Liver (tissue), 9 donors: ENCODE results near the gene GLIPR1L2. TPM values are rescaled to one million over a fixed set of nuclear protein-coding genes. Genes with fewer than 3 reads are reported as not detected.

Source experiments
- DNase-seq: peaks from one replicate; pipeline ENCODE4 v3.0.0-alpha.2; 2017; ENCODE audit warnings: low spot score
- H3K27ac ChIP-seq, 2 donors: one replicate each; pipeline ENCODE4 v1.7.0; 2013; ENCODE audit warnings: inconsistent platforms in 2 of 2, low read length in 2 of 2, control low read depth in 1 of 2, low read depth in 1 of 2, mild to moderate bottlenecking in 1 of 2
- H3K27me3 ChIP-seq, 4 donors: one replicate each; pipeline versions ENCODE4 v1.6.1 to v1.7.0; 2013; ENCODE audit warnings: low read length in 3 of 4, inconsistent platforms in 1 of 4, mild to moderate bottlenecking in 1 of 4, moderate library complexity in 1 of 4; ENCODE audit not compliant: control insufficient read depth in 4 of 4, insufficient read depth in 4 of 4
- H3K36me3 ChIP-seq, 4 donors: one replicate each; pipeline versions ENCODE4 v1.6.1 to v1.7.0; 2013; ENCODE audit warnings: low read length in 3 of 4, mild to moderate bottlenecking in 3 of 4, low read depth in 1 of 4, moderate library complexity in 1 of 4; ENCODE audit not compliant: control insufficient read depth in 4 of 4, insufficient read depth in 3 of 4
- H3K4me1 ChIP-seq, 4 donors: one replicate each; pipeline versions ENCODE4 v1.6.1 to v1.7.0; 2013; ENCODE audit warnings: low read length in 3 of 4, mild to moderate bottlenecking in 3 of 4, moderate library complexity in 1 of 4; ENCODE audit not compliant: control insufficient read depth in 4 of 4, insufficient read depth in 4 of 4
- H3K4me3 ChIP-seq, 3 donors: one replicate each; pipeline versions ENCODE4 v1.6.1 to v1.7.0; 2013; ENCODE audit warnings: low read length in 3 of 3, control low read depth in 1 of 3, low read depth in 1 of 3, mild to moderate bottlenecking in 1 of 3
- H3K9ac ChIP-seq, 2 donors: one replicate each; pipeline ENCODE4 v1.7.0; 2013; ENCODE audit warnings: low read length in 2 of 2, mild to moderate bottlenecking in 2 of 2, moderate library complexity in 2 of 2, control low read depth in 1 of 2, low read depth in 1 of 2
- H3K9me3 ChIP-seq, 4 donors: one replicate each; pipeline versions ENCODE4 v1.6.1 to v1.7.0; 2013; ENCODE audit warnings: low read length in 3 of 4; ENCODE audit not compliant: control insufficient read depth in 4 of 4
- EGR1 ChIP-seq, 2 donors: IDR thresholded peaks; 2 replicates each; pipeline ENCODE4 v1.6.1; 2016 to 2018; ENCODE audit warnings: antibody characterized with exemption in 2 of 2, low read depth in 2 of 2
- FOXA1 ChIP-seq: IDR thresholded peaks from 2 replicates; pipeline ENCODE4 v1.6.1; 2016; ENCODE audit warnings: antibody characterized with exemption
- FOXA2 ChIP-seq: IDR thresholded peaks from 2 replicates; pipeline ENCODE4 v1.6.1; 2016; ENCODE audit warnings: antibody characterized with exemption
- GABPA ChIP-seq, 2 donors: IDR thresholded peaks in 1 of 2; conservative IDR thresholded peaks in 1 of 2; 2 replicates each; pipeline ENCODE4 v1.6.1; 2016; ENCODE audit warnings: antibody characterized with exemption in 2 of 2, mild to moderate bottlenecking in 1 of 2, moderate library complexity in 1 of 2
- HNF4A ChIP-seq, 2 donors: conservative IDR thresholded peaks; 2 replicates each; pipeline ENCODE4 v1.6.1; 2016; ENCODE audit warnings: antibody characterized with exemption in 2 of 2, mild to moderate bottlenecking in 2 of 2
- HNF4G ChIP-seq: IDR thresholded peaks from 2 replicates; pipeline ENCODE4 v1.6.1; 2016; ENCODE audit warnings: antibody characterized with exemption
- JUND ChIP-seq, 2 donors: IDR thresholded peaks; 2 replicates each; pipeline ENCODE4 v1.6.1; 2016; ENCODE audit warnings: antibody characterized with exemption in 2 of 2
- NR2F2 ChIP-seq: IDR thresholded peaks from 2 replicates; pipeline ENCODE4 v1.6.1; 2016; ENCODE audit warnings: antibody characterized with exemption
- RAD21 ChIP-seq, 2 donors: IDR thresholded peaks; 2 replicates each; pipeline ENCODE4 v1.6.1; 2016; ENCODE audit warnings: antibody characterized with exemption in 2 of 2, mild to moderate bottlenecking in 2 of 2
- REST ChIP-seq: IDR thresholded peaks from 2 replicates; pipeline ENCODE4 v1.6.1; 2016; ENCODE audit warnings: antibody characterized with exemption, mild to moderate bottlenecking
- RXRA ChIP-seq, 2 donors: IDR thresholded peaks; 2 replicates each; pipeline ENCODE4 v1.6.1; 2017 to 2018; ENCODE audit warnings: antibody characterized with exemption in 2 of 2, mild to moderate bottlenecking in 1 of 2
- SP1 ChIP-seq: IDR thresholded peaks from 2 replicates; pipeline ENCODE4 v1.6.1; 2018; ENCODE audit warnings: antibody characterized with exemption, mild to moderate bottlenecking
- TAF1 ChIP-seq: conservative IDR thresholded peaks from 2 replicates; pipeline ENCODE4 v1.6.1; 2016; ENCODE audit warnings: antibody characterized with exemption, mild to moderate bottlenecking
- YY1 ChIP-seq: IDR thresholded peaks from 2 replicates; pipeline ENCODE4 v1.6.1; 2016; ENCODE audit warnings: antibody characterized with exemption, mild to moderate bottlenecking
- ZBTB33 ChIP-seq: IDR thresholded peaks from 2 replicates; pipeline ENCODE4 v1.6.1; 2016; ENCODE audit warnings: antibody characterized with exemption
- WGBS: extraction: QIAGEN DNeasy Blood & Tissue Kit; methylation state at CpG from one replicate; pipeline ENCODE4 v1.1.7; 2013; 5-methylcytosine and 5-hydroxymethylcytosine counted together
- polyA plus RNA-seq, 2 donors: library from polyadenylated mRNA; stranded (reverse) in 1 of 2; unstranded in 1 of 2; fragments of 200-250 nt in 1 of 2; fragments of >200 nt in 1 of 2; fragmentation: Nextera tagmentation in 1 of 2; extraction: Ambion mirVana in 1 of 2; gene quantifications; one replicate each; pipeline versions ENCODE4 v1.2.1 to v1.2.3, GENCODE V29; 2013 to 2015
- total RNA-seq, 2 donors: library from RNA; depleted of rRNA; stranded (reverse); fragments of >200 nt; gene quantifications; one replicate each; pipeline ENCODE4 v1.2.3, GENCODE V29; 2014
- TF ChIP-seq, protein P1 (sequence below): IDR thresholded peaks from 2 replicates; pipeline ENCODE4 v1.6.1; 2016; ENCODE audit warnings: antibody characterized with exemption
- TF ChIP-seq, protein P2 (sequence below): fragments of 150-350 bp; IDR thresholded peaks from 2 replicates; pipeline ENCODE4 v1.5.1; 2017; ENCODE audit warnings: improper control_type of control experiment, low read depth, low read length; ENCODE audit not compliant: missing input control
- TF ChIP-seq, protein P3 (sequence below): IDR thresholded peaks from 2 replicates; pipeline ENCODE4 v1.6.1; 2016; ENCODE audit warnings: antibody characterized with exemption
- donor health status: healthy.
- donor health status: healthy.
- donor health status: healthy.
- donor health status: healthy.
- donor health status: healthy.

The GLIPR1L2 gene
- total and polyA plus RNA-seq, 4 donors = 0.05 to 0.38 (median 0.26) TPM

GRCh38 chr12:75481774-75482173 lies 90.9 kb downstream of the GLIPR1L2 start:
- Histone ChIP-seq H3K27ac (peak overlapping the region; percentile 49 to 56), H3K27me3 (no peaks in the 10 kb centered on the region), H3K9ac (peak overlapping the region; percentile 8 to 57), H3K4me1 (peaks cover 0 to 7% (median 0%) of the 10 kb centered on the region in 4 donors), H3K36me3 (no peaks in the 10 kb centered on the region), H3K9me3 (no peaks in the 10 kb centered on the region), H3K4me3 (peak overlapping the region in 2 of 3 donors; percentile 32 to 37)
- TF ChIP-seq RXRA (IDR thresholded peaks at IDR 0.05) = no peak
- TF ChIP-seq, protein P1, sequence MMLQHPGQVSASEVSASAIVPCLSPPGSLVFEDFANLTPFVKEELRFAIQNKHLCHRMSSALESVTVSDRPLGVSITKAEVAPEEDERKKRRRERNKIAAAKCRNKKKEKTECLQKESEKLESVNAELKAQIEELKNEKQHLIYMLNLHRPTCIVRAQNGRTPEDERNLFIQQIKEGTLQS = no peak
- no peak for TF ChIP-seq SP1
- no peak for TF ChIP-seq FOXA2
- TF ChIP-seq ZBTB33 = no peak
- TF ChIP-seq, protein P2, sequence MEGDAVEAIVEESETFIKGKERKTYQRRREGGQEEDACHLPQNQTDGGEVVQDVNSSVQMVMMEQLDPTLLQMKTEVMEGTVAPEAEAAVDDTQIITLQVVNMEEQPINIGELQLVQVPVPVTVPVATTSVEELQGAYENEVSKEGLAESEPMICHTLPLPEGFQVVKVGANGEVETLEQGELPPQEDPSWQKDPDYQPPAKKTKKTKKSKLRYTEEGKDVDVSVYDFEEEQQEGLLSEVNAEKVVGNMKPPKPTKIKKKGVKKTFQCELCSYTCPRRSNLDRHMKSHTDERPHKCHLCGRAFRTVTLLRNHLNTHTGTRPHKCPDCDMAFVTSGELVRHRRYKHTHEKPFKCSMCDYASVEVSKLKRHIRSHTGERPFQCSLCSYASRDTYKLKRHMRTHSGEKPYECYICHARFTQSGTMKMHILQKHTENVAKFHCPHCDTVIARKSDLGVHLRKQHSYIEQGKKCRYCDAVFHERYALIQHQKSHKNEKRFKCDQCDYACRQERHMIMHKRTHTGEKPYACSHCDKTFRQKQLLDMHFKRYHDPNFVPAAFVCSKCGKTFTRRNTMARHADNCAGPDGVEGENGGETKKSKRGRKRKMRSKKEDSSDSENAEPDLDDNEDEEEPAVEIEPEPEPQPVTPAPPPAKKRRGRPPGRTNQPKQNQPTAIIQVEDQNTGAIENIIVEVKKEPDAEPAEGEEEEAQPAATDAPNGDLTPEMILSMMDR = no peak
- no peak for TF ChIP-seq TAF1
- no peak for TF ChIP-seq JUND (IDR thresholded peaks at IDR 0.05)
- no peak for TF ChIP-seq REST
- no peak for TF ChIP-seq FOXA1
- no peak for TF ChIP-seq HNF4G
- no peak for TF ChIP-seq YY1
- TF ChIP-seq, protein P3, sequence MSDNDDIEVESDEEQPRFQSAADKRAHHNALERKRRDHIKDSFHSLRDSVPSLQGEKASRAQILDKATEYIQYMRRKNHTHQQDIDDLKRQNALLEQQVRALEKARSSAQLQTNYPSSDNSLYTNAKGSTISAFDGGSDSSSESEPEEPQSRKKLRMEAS = no peak
- no peak for TF ChIP-seq RAD21 (IDR thresholded peaks at IDR 0.05)
- TF ChIP-seq EGR1 (IDR thresholded peaks at IDR 0.05; ENCODE audit: low read depth in 2 of 2) = no peak
- TF ChIP-seq NR2F2 = no peak
- no peak for TF ChIP-seq HNF4A (conservative IDR thresholded peaks at IDR 0.05)
- TF ChIP-seq GABPA (IDR thresholded peaks at IDR 0.05 in 1 of 2, conservative IDR thresholded peaks at IDR 0.05 in 1 of 2) = no peak
- no peak for DNase-seq
- WGBS = 68% methylated on average over 4 of the region's 4 CpGs

Other genes with a start within 250 kb of the GLIPR1L2 start
- gene KCNC2, start 181.2 kb upstream of the GLIPR1L2 start, total RNA-seq = under 1 TPM in 1 of 2 donors, not detected in 1; under 0.01 TPM
- under 1 TPM in 1 of 2 donors, not detected in 1; 0.02 TPM for gene KCNC2, start 181.2 kb upstream of the GLIPR1L2 start, polyA plus RNA-seq
- gene CAPS2, start 60.8 kb upstream of the GLIPR1L2 start, total RNA-seq = 1 to 10 TPM; 1.4 to 3.1 TPM
- gene CAPS2, start 60.8 kb upstream of the GLIPR1L2 start, polyA plus RNA-seq = 1 to 10 TPM in 1 of 2 donors, under 1 TPM in 1; 0.91 to 1.4 TPM
- not detected for gene GLIPR1L1, start 56.4 kb upstream of the GLIPR1L2 start, total RNA-seq
- gene GLIPR1L1, start 56.4 kb upstream of the GLIPR1L2 start, polyA plus RNA-seq = not detected
- 1 to 10 TPM; 4.8 to 8.2 TPM for gene GLIPR1, start 89.7 kb downstream of the GLIPR1L2 start, total RNA-seq
- gene GLIPR1, start 89.7 kb downstream of the GLIPR1L2 start, polyA plus RNA-seq = 1 to 10 TPM; 3.0 to 4.6 TPM
- 10 to 100 TPM in 1 of 2 donors, 1 to 10 TPM in 1; 9.9 to 19.8 TPM for gene KRR1, start 120.5 kb downstream of the GLIPR1L2 start, total RNA-seq
- gene KRR1, start 120.5 kb downstream of the GLIPR1L2 start, polyA plus RNA-seq = 10 to 100 TPM; 10.5 to 19.3 TPM